ENCODE results near the gene ARHGAP15. TPM values are rescaled to one million over a fixed set of nuclear protein-coding genes. Genes with fewer than 3 reads are reported as not detected.

ARHGAP15 gene
- total RNA-seq, 1 experiment from 2014 or later = not detected

- H3K27ac ChIP-seq = no peak overlapping the region
- CTCF ChIA-PET = interaction anchor here (0.5 kb wide), 1 partner anchor 315 kb away, joined by 9 read pairs; no protein-coding TSS in a partner anchor
- H3K4me3 ChIP-seq = no peak overlapping the region
- DNase-seq = no peak
- H3K27me3 ChIP-seq (ENCODE audit: insufficient read depth, low read depth) = no peaks in the 10 kb centered on the region
- H3K4me1 ChIP-seq (replicated peaks; ENCODE audit: insufficient read depth) = peaks cover 6% of the 10 kb centered on the region
- H2AFZ ChIP-seq = no peak overlapping the region
- no peaks in the 10 kb centered on the region for H3K9me3 ChIP-seq (ENCODE audit: insufficient read depth, low read depth)
- POLR2A ChIA-PET (ENCODE audit: unreplicated experiment) = no interaction called here
- no peaks in the 10 kb centered on the region for H4K20me1 ChIP-seq (ENCODE audit: insufficient read depth)
- no peaks in the 10 kb centered on the region for H3K9me2 ChIP-seq (ENCODE audit: insufficient read depth)
- no peak overlapping the region for H3K4me2 ChIP-seq
- TF ChIP-seq CTCF (conservative IDR thresholded peaks at IDR 0.05) (no peak), EZH2 (IDR thresholded peaks at IDR 0.05; ENCODE audit: low read depth) (no peak)
- no peaks in the 10 kb centered on the region for H3K79me2 ChIP-seq (ENCODE audit: low read depth)
- H3F3A ChIP-seq (ENCODE audit: insufficient read depth, low read depth) = no peaks in the 10 kb centered on the region
- intact Hi-C loops (cut with micrococcal nuclease; ENCODE audit: unreplicated experiment) = no loop called here
- H3K36me3 ChIP-seq (ENCODE audit: low read depth) = no peaks in the 10 kb centered on the region
- no TSS peak for BruUV-seq (replicated peaks)
Observed at GRCh38 chr2:143398781-143399180, 269.6 kb downstream of the ARHGAP15 start.

GRCh38 chr2:143399631-143400069 is 270.4 kb downstream of the ARHGAP15 start:
- no TSS peak for BruUV-seq (replicated peaks)
- ChIA-PET POLR2A (ENCODE audit: unreplicated experiment) (no interaction called here), CTCF (no interaction called here)
- intact Hi-C loops (cut with micrococcal nuclease; ENCODE audit: unreplicated experiment) = no loop called here
- Histone ChIP-seq H3K4me3 (no peak overlapping the region), H3F3A (ENCODE audit: insufficient read depth, low read depth) (no peaks in the 10 kb centered on the region), H2AFZ (no peak overlapping the region), H3K9me3 (ENCODE audit: insufficient read depth, low read depth) (no peaks in the 10 kb centered on the region), H3K79me2 (ENCODE audit: low read depth) (no peaks in the 10 kb centered on the region), H3K27me3 (ENCODE audit: insufficient read depth, low read depth) (no peaks in the 10 kb centered on the region), H3K4me1 (replicated peaks; ENCODE audit: insufficient read depth) (peaks cover 6% of the 10 kb centered on the region), H3K27ac (no peak overlapping the region), H3K4me2 (no peak overlapping the region), H3K36me3 (ENCODE audit: low read depth) (no peaks in the 10 kb centered on the region), H3K9me2 (ENCODE audit: insufficient read depth) (no peaks in the 10 kb centered on the region), H4K20me1 (ENCODE audit: insufficient read depth) (no peaks in the 10 kb centered on the region)
- no peak for DNase-seq
- TF ChIP-seq CTCF (conservative IDR thresholded peaks at IDR 0.05) (no peak), EZH2 (IDR thresholded peaks at IDR 0.05; ENCODE audit: low read depth) (no peak)

- intact Hi-C loops (cut with micrococcal nuclease; ENCODE audit: unreplicated experiment) = no loop called here
- H2AFZ ChIP-seq = no peak overlapping the region
- no peak overlapping the region for H3K27ac ChIP-seq
- no peak for DNase-seq
- ChIA-PET CTCF (no interaction called here), POLR2A (ENCODE audit: unreplicated experiment) (no interaction called here)
- H3K36me3 ChIP-seq (ENCODE audit: low read depth) = no peaks in the 10 kb centered on the region
- no peak overlapping the region for H3K4me3 ChIP-seq
- no peaks in the 10 kb centered on the region for H3K9me2 ChIP-seq (ENCODE audit: insufficient read depth)
- peaks cover 6% of the 10 kb centered on the region for H3K4me1 ChIP-seq (replicated peaks; ENCODE audit: insufficient read depth)
- H4K20me1 ChIP-seq (ENCODE audit: insufficient read depth) = no peaks in the 10 kb centered on the region
- H3F3A ChIP-seq (ENCODE audit: insufficient read depth, low read depth) = no peaks in the 10 kb centered on the region
- H3K9me3 ChIP-seq (ENCODE audit: insufficient read depth, low read depth) = no peaks in the 10 kb centered on the region; the same call in 1 of the 2 replicates
- no TSS peak for BruUV-seq (replicated peaks)
- H3K79me2 ChIP-seq (ENCODE audit: low read depth) = no peaks in the 10 kb centered on the region
- TF ChIP-seq EZH2 (IDR thresholded peaks at IDR 0.05; ENCODE audit: low read depth) (no peak), CTCF (conservative IDR thresholded peaks at IDR 0.05) (no peak)
- H3K27me3 ChIP-seq (ENCODE audit: insufficient read depth, low read depth) = no peaks in the 10 kb centered on the region
- no peak overlapping the region for H3K4me2 ChIP-seq
Observed at GRCh38 chr2:143401861-143402260, 272.6 kb downstream of the ARHGAP15 start.
